ENCODE data around the gene CIAPIN1. TPM values are rescaled to one million over a fixed set of nuclear protein-coding genes. Genes with fewer than 3 reads are reported as not detected.

The CIAPIN1 gene
- total RNA-seq, 4 donors from 2014 or later = 9.7 to 49.0 (median 26.7) TPM

DNA sequence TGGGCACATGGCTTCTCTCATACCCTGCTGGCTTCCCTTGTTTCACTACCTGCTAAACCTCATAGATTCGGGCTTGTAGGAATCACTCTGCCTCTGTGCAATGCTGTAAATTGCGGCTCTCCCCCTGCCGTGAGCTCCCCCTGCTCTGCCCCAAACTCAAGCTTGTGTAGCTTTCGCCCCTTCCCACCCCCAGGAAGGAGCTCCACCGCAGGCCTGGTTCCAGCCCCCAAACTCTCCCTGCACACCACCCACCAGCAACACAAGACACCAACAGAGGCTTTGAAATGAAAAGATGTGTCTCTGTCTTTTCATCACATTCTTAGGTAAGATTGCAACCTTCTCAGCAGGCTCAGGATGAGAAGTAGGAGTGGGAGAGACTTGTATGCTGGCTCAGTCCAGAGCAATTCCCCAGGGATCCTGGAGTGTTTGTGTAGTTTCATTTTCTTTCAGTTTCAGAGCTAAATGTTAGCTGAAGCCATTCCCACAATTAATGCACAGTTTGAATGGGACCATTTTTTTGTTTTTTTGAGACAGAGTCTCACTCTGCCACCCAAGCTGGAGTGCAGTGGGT, 60.7 kb downstream of the CIAPIN1 start:
- intact Hi-C loops (cut with DNase I; ENCODE audit: low total_unique reads) = no loop called here
- H3K4me3 ChIP-seq = no peak overlapping the region
- no peak for DNase-seq
- H3K27me3 ChIP-seq = no peaks in the 10 kb centered on the region
- no peaks in the 10 kb centered on the region for H3K36me3 ChIP-seq
- TF ChIP-seq POLR2A (IDR thresholded peaks at IDR 0.05) (no peak), CTCF (IDR thresholded peaks at IDR 0.05) (no peak)
- no peaks in the 10 kb centered on the region for H3K4me1 ChIP-seq
- no peaks in the 10 kb centered on the region for H3K9me3 ChIP-seq
- H3K27ac ChIP-seq = peak overlapping the region in 1 of 2 donors; percentile 18

GRCh38 chr16:57385083-57385482, 62.1 kb downstream of the CIAPIN1 start:
- H3K4me1 ChIP-seq = no peaks in the 10 kb centered on the region
- H3K36me3 ChIP-seq = no peaks in the 10 kb centered on the region

GRCh38 chr16:57384248-57385070, 62.7 kb downstream of the CIAPIN1 start:
- DNase-seq = no peak
- intact Hi-C loops (cut with DNase I; ENCODE audit: low total_unique reads) = no loop called here
- TF ChIP-seq CTCF (IDR thresholded peaks at IDR 0.05) (no peak), POLR2A (IDR thresholded peaks at IDR 0.05) (no peak)
- H3K27ac ChIP-seq = peak overlapping the region; percentile 23 to 31
- no peaks in the 10 kb centered on the region for H3K27me3 ChIP-seq
- H3K4me3 ChIP-seq = no peak overlapping the region
- H3K9me3 ChIP-seq = no peaks in the 10 kb centered on the region
- H3K4me1 ChIP-seq = no peaks in the 10 kb centered on the region
- H3K36me3 ChIP-seq = no peaks in the 10 kb centered on the region

More at GRCh38 chr16:57385083-57385482, 62.1 kb downstream of the CIAPIN1 start:
- H3K9me3 ChIP-seq = no peaks in the 10 kb centered on the region
- DNase-seq = no peak
- TF ChIP-seq POLR2A (IDR thresholded peaks at IDR 0.05) = no peak
- no peak for TF ChIP-seq CTCF (IDR thresholded peaks at IDR 0.05)
- no peak overlapping the region for H3K4me3 ChIP-seq
- intact Hi-C loops (cut with DNase I; ENCODE audit: low total_unique reads) = no loop called here
- no peaks in the 10 kb centered on the region for H3K27me3 ChIP-seq
- H3K27ac ChIP-seq = no peak overlapping the region

GRCh38 chr16:57383276-57384247, 63.6 kb downstream of the CIAPIN1 start:
- H3K9me3 ChIP-seq = no peaks in the 10 kb centered on the region
- H3K27ac ChIP-seq = peak overlapping the region; percentile 23 to 31
- H3K4me1 ChIP-seq = no peaks in the 10 kb centered on the region
- TF ChIP-seq POLR2A (IDR thresholded peaks at IDR 0.05) (no peak), CTCF (IDR thresholded peaks at IDR 0.05) (no peak)
- H3K36me3 ChIP-seq = no peaks in the 10 kb centered on the region
- peak in 1 of 2 donors; percentile 49 for DNase-seq
- intact Hi-C loops (cut with DNase I; ENCODE audit: low total_unique reads) = no loop called here
- no peak overlapping the region for H3K4me3 ChIP-seq
- H3K27me3 ChIP-seq = no peaks in the 10 kb centered on the region

Data from uterus (tissue), 4 donors.